ENCODE results near the gene C4B.

The C4B gene

GRCh38 chr6:32082935-32083334 lies 68.3 kb downstream of the C4B start:
- DNase-seq (ENCODE audit: low read depth), result no peak

- DNase-seq (ENCODE audit: low read depth), result no peak
These were observed 69.5 kb downstream of the C4B start for GRCh38 chr6:32083812-32084768.

- no peak for DNase-seq (ENCODE audit: low read depth)
These were observed 70.2 kb downstream of the C4B start for GRCh38 chr6:32084780-32085179.
